Ishikawa (cell line): Measurements from ENCODE around the gene CYP2D6.

Experiments used
- CREB1 ChIP-seq: IDR thresholded peaks from 2 replicates; pipeline ENCODE4 v1.6.1; 2012; ENCODE audit warnings: low read depth
- RAD21 ChIP-seq: IDR thresholded peaks from 2 replicates; pipeline ENCODE4 v1.6.1; 2012; ENCODE audit warnings: low read depth
- TF ChIP-seq, protein P1 (sequence below): IDR thresholded peaks from 2 replicates; pipeline ENCODE4 v1.6.1; 2012; ENCODE audit warnings: low read depth, mild to moderate bottlenecking

GRCh38 chr22:42145175-42145574 is 14.6 kb upstream of the CYP2D6 start:
- no peak for TF ChIP-seq CREB1
- TF ChIP-seq, protein P1, sequence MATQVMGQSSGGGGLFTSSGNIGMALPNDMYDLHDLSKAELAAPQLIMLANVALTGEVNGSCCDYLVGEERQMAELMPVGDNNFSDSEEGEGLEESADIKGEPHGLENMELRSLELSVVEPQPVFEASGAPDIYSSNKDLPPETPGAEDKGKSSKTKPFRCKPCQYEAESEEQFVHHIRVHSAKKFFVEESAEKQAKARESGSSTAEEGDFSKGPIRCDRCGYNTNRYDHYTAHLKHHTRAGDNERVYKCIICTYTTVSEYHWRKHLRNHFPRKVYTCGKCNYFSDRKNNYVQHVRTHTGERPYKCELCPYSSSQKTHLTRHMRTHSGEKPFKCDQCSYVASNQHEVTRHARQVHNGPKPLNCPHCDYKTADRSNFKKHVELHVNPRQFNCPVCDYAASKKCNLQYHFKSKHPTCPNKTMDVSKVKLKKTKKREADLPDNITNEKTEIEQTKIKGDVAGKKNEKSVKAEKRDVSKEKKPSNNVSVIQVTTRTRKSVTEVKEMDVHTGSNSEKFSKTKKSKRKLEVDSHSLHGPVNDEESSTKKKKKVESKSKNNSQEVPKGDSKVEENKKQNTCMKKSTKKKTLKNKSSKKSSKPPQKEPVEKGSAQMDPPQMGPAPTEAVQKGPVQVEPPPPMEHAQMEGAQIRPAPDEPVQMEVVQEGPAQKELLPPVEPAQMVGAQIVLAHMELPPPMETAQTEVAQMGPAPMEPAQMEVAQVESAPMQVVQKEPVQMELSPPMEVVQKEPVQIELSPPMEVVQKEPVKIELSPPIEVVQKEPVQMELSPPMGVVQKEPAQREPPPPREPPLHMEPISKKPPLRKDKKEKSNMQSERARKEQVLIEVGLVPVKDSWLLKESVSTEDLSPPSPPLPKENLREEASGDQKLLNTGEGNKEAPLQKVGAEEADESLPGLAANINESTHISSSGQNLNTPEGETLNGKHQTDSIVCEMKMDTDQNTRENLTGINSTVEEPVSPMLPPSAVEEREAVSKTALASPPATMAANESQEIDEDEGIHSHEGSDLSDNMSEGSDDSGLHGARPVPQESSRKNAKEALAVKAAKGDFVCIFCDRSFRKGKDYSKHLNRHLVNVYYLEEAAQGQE: no peak
- no peak for TF ChIP-seq RAD21
